HG02763 (cell line): ENCODE results near the gene JARID2.

Source experiments
- ATAC-seq: cut with Tn5 transposase; IDR thresholded peaks from one replicate; pipeline ENCODE4 v1.9.1; 2021; ENCODE audit warnings: mild to moderate bottlenecking, moderate library complexity; ENCODE audit not compliant: unreplicated experiment

JARID2 gene

GRCh38 chr6:15456422-15456821 is 210.6 kb downstream of the JARID2 start:
- ATAC-seq = no peak

GRCh38 chr6:15457121-15457650 is 211.3 kb downstream of the JARID2 start:
- no peak for ATAC-seq

GRCh38 chr6:15458021-15458459 is 212.2 kb downstream of the JARID2 start:
- no peak for ATAC-seq

GRCh38 chr6:15460110-15460727 is 214.3 kb downstream of the JARID2 start:
- ATAC-seq = no peak

GRCh38 chr6:15461127-15461944 is 215.5 kb downstream of the JARID2 start:
- ATAC-seq = no peak

- no peak for ATAC-seq
Observed at GRCh38 chr6:15462256-15462655, 216.4 kb downstream of the JARID2 start.

- no peak for ATAC-seq
Observed at GRCh38 chr6:15462717-15463525, 217.1 kb downstream of the JARID2 start.

GRCh38 chr6:15464211-15464725 is 218.4 kb downstream of the JARID2 start:
- no peak for ATAC-seq

- no peak for ATAC-seq
Observed at GRCh38 chr6:15465212-15465611, 219.3 kb downstream of the JARID2 start.

- ATAC-seq = no peak
Observed at GRCh38 chr6:15470746-15471145, 224.9 kb downstream of the JARID2 start.

- no peak for ATAC-seq
Observed at GRCh38 chr6:15472621-15473020, 226.8 kb downstream of the JARID2 start.

- ATAC-seq = no peak
Observed at GRCh38 chr6:15473174-15473573, 227.3 kb downstream of the JARID2 start.

- ATAC-seq = no peak
Observed at GRCh38 chr6:15473741-15474161, 227.9 kb downstream of the JARID2 start.

GRCh38 chr6:15474196-15474595 is 228.3 kb downstream of the JARID2 start:
- no peak for ATAC-seq

GRCh38 chr6:15475261-15475660 is 229.4 kb downstream of the JARID2 start:
- ATAC-seq = no peak

GRCh38 chr6:15475872-15476271 is 230.0 kb downstream of the JARID2 start:
- no peak for ATAC-seq

GRCh38 chr6:15476631-15477380 is 230.9 kb downstream of the JARID2 start:
- ATAC-seq = no peak

- no peak for ATAC-seq
Observed at GRCh38 chr6:15477746-15478145, 231.9 kb downstream of the JARID2 start.

GRCh38 chr6:15479761-15480160 is 233.9 kb downstream of the JARID2 start:
- ATAC-seq = no peak

GRCh38 chr6:15480525-15480924 is 234.7 kb downstream of the JARID2 start:
- ATAC-seq = no peak
